ENCODE results near the gene UMPS.

UMPS gene

DNA sequence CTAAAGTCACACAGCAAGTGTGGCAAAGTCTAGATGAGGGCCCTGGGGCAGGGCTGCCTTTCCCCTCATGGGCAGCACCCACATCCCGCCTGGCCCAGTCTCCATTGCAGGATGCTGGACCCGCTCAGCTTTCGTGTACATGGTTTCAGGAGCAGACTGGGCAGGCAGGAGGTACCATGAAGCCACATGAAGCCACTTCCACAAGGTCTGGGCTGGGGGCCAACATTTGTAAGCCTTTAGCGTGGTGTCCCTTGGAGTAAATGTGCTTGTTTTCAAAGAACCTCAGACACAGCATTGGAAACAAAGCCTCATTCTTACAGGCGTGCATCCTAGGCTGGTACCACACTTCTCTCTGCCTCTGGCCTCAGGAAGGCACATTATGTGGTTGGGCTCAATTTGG lies 34.5 kb downstream of the UMPS start:
- DNase-seq, result no peak

DNA sequence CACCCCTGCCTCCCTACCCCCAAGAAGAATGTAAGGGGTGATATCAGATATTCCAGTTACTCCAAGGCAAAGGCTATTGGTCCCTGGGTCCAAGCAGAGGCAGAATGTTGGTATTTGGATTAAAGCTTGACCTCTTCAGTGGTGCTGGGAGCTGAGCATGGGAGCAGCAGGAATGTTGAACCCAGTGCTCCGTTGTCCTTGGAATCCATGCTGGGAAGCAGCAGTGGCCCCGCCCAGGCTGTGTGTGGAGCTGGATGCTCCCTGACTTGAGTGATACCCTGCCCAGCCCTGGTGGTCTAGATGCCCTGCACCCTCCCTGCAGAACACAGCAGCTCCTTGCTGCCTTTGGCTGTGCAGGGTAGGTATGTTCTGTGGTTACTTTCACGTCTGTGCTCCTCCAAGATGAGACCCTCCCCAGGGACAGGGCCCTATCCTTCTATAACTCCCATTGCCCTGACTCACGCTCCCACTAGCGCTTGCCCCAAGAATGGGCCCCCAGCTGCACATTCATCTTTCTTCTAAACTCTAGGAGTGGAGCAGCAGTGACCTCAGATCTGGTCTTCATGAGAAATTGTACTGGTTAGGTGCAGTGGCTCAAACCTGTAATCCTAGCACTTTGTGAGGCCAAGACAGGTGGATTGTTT lies 35.1 kb downstream of the UMPS start:
- DNase-seq, result no peak

DNA sequence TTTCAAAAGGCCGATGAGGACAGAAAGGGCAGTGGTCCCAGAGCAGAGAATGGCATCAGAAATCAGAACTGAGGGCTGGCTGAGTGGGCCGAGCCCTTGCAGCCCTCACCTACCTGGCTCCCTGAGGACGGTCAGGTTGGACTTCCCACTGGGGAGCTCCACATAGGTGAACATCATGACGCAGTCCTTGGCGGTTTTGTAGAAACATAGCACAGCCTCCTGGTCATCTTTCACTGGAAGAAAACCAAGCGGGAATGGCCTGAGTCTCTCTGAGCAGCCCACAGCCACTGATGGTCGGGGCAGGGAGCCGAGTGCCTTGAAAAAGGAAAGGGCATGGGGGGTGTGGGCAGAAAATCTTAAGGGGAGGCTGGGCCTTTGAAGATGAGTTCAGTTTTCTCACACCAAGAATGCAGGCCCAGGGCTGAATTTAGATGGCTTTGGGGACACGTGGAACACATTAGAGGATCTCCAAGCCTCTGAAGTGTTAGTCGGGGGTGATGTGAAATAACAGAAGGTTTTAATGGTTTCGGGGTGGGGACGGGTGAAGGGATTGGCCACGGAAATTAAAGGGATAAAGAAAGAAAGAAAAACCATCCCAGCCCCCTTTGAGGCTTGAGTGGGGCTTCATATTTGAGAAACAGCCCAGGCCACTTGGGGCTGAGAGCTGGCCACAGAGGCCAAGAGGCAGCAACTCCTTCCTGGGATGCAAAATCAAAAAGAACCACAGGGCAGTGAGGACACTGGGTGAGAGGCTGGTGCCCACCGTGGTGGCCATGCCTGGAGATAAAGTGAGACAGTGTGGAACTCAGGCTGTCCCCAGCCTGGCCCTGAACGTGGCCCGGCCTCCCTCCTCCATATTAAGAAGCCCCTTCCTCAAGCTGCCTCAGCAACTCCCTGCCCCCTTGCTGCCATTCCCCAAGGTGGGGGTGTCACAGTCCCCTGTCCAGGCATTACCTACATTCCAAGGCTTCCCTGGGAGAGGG lies 36.2 kb downstream of the UMPS start:
- no peak for DNase-seq

DNA sequence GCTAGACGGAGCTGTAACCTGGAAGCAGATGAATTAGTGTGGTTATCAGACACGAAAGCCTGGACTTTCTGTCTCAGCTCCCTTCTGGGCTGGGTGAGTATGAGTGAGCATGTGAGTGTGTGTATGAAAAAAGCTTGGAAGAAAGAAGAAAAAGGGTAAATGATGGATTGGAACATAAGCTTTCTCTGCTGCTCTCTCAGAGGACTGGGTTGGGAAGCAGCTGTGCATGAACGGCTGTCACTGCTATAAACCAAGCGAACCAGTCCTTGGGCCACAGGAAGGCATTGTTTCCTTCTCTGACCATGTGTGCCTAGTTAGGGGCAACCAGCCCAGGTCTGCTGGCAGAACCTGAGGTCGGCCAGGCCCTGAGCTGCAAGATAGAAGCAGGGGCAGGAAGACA lies 37.0 kb downstream of the UMPS start:
- DNase-seq, result no peak

DNA sequence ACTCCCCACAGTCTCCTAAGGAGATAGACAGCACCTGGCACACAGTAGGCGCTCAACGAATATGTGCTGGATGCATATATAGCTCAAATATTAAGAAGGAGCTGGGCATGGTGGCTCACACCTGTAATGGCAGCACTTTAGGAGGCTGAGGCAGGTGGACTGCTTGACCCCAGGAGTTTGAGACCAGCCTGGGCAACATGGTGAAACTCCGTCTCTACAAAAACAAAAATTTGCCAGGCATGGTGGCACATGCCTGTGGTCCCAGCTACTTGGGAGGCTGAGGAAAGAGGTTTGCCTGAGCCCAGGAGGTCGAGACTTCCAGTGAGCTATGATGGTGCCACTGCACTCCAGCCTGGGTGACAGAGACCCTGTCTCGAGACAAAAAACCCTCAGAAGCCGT lies 37.4 kb downstream of the UMPS start:
- DNase-seq, result no peak

- DNase-seq, result peak in 1 of 2 donors; percentile 6
These were observed 38.6 kb downstream of the UMPS start for GRCh38 chr3:124768812-124769211.

DNA sequence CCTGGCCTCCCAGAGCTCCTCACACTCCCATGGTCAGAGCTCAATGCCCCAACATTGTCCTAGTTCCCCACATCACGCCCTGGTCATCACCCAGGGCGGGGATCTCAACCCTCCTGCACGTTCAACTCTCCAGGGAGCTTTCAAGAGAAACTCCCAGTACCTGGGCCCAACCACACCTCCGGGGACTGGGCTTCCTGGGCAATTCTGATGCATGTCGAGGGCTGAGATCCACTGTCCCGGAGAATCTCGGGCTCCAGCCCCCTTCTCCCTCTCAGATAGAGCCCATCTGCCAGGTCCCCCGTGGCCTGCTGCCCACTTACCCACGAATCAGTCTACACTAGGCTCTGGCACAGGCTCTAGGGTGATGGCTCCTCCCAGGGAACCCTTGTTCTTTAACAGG lies 39.2 kb downstream of the UMPS start:
- no peak for DNase-seq

DNA sequence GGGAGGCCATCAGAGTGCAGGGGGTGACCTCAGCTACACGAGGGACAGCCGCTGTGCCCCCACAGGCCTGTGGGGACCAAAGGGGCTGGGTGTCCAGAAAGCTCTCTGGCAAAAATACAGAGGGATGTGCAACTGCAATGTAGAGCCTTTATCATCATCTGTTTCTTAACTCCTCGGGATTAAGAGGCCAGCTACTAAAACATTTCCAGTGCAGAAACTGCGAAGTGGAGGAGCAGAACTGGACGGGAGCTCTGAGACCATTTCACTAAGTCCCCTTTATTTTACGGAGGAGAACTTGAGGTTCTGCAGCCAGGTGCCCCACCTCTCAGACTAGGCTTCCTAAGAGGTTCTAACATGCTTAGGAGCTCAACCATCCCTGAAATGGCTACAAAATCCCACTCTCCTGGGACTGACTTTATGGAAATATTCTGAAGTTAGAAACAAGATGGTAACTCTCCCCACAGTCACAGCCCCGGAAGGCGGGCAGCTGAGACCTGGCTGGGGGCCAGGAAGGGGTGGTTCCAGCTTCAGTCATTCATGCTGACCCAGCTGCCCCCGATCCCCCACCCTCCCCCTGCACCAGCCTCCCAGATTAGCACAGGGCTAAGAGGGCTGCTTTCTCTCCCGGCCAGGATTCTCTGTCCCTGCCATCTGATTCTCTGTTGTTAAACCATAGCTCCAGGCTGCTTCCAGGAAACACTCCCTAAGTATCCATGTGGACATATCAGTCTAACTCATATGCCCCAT lies 40.3 kb downstream of the UMPS start:
- DNase-seq, result no peak

DNA sequence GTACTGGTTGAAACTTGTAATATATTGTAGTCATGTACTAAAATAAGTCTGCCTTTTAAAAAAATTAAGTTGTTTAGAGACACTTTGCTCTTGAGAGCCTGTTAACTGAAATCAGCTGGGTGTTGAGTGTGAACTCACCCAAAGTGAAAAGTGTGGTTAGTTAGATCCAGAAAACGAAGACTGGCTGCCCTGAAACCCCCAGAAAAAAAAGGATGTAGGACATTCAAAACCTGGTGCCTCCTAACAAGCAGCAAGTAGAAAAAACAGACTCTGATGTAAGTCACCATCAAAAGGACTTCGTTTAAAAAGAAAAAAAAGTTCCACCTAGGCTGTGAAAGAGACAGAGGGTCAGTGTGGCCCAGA lies 40.8 kb downstream of the UMPS start:
- DNase-seq, result no peak

GRCh38 chr3:124772081-124772831 lies 42.0 kb downstream of the UMPS start:
- no peak for DNase-seq

DNA sequence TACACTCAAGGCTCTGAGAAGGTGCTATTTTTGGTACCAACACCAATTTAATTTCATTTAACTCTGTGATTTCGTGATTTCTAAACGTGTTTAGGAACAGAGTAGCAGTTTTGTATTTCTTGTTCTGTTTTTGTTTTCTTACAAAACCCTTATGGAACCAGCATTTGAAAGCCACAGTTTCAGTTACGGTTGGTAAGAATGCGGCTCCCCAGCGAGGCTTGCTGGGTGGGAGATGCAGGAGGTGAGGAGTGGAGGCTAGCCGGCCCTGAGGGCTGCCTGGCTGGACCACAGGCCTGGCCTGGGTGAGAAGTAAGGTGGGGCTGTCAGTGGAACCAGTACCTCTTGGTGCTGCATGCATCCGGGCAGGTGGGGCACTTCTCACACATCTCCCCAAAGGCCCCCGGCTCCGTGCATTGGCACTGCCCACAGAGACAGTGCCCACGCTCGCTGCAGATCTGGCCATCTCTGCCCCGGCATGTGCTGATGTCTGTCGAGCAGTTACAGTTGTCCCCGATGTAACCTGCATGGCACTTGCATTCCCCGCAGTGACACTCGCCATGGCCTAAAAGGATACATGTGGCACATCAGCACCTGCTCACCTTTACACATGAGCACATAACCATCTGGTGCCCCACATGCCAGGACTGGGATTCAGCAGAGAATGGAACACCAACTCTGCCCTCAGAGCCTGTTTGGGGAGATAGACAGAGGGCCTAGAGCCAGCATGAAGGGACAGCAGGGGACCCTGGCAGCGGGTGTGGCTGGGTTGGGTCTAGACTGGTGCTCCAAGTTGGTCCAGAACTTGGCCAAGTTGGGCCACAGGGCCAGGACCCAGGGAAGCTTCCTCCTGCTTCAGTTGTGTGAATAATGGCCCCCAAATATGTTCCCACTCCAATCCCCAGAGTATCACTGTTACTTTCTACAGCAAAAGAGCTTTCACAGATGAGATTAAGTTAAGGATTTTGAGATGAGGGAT lies 43.4 kb downstream of the UMPS start:
- DNase-seq, result no peak

GRCh38 chr3:124774327-124774718 lies 44.1 kb downstream of the UMPS start:
- DNase-seq, result no peak

GRCh38 chr3:124774841-124775402 lies 44.7 kb downstream of the UMPS start:
- DNase-seq, result no peak

GRCh38 chr3:124775877-124776276 lies 45.6 kb downstream of the UMPS start:
- no peak for DNase-seq

- no peak for DNase-seq
These were observed 46.6 kb downstream of the UMPS start for GRCh38 chr3:124776856-124777255.

DNA sequence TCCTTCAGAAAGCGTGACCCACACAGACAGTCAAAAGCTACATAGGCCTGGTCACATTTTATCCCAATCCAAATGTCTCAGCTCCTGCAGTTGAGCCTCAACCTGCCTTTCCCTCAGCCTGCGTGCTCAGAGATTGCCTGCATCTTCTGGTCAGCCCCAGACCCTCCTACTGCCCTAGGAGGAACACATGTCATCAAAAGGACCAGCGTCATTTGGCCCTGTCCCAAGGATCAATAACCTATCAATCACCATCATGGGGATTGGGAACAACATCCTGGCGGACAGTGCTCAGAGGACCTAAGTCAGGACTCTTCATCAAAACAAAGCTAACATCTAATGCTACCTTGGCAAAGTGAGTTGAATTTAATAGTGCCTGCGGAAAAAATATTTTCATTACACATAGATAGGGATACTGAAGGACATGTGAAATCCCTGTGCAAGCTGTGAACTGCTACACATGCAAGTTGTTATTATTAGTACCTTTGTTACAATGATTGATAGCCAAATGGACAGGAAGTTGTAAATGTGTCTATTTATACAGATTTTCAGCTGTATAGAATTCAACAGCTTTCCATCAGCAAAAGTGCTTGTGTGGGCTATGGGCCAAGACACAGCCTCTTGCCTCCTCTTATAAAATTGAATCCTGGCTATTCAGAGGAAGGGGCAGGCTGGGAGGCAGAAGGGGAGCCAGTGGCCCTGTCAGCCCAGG lies 47.7 kb downstream of the UMPS start:
- no peak for DNase-seq

GRCh38 chr3:124779116-124779515 lies 48.9 kb downstream of the UMPS start:
- no peak for DNase-seq

- DNase-seq, result no peak
These were observed 49.5 kb downstream of the UMPS start for GRCh38 chr3:124779751-124780191.

DNA sequence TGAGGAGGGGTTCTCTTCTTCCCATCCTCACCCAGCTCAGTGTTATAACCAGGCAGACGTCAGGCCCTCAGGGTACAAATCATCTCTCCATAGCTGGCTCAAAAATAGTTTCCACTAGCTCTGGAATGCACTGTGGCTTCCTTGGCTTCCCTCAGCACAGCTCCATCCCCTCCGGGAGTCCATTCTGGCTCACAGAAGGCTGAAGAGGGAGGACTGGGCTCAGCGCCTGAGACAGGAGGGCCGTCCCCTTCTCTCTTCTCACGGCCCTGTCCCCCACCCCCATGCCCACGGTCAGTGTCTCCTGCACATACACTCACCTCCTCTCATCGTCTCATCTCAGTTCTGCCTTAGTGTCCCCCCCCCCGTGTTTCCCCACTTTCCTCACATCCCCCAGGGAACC lies 50.1 kb downstream of the UMPS start:
- no peak for DNase-seq

- DNase-seq, result no peak
These were observed 50.7 kb downstream of the UMPS start for GRCh38 chr3:124780761-124781475.
